LHCN-M2 (cell line): ENCODE data around the gene SPECC1. TPM values are rescaled to one million over a fixed set of nuclear protein-coding genes. Genes with fewer than 3 reads are reported as not detected.
A peak's percentile ranks its signal among the peaks of the same experiment; 100 is the strongest.
"Not testable (repeated sequence)": the region's sequence is repeated elsewhere in the genome, so short reads cannot be mapped to it uniquely, and the experiment has no call there.

Experiments
- DNase-seq: peaks from one replicate; pipeline ENCODE4 v3.0.0-alpha.2; 2012; ENCODE audit warnings: low read depth
- total RNA-seq: library from RNA; depleted of rRNA; stranded (reverse); fragments of >200 nt; gene quantifications from 2 replicates; pipeline ENCODE4 v1.2.3, GENCODE V29; 2014

SPECC1 gene
- total RNA-seq, 1 experiment from 2014 or later, result 19.9 TPM

DNA sequence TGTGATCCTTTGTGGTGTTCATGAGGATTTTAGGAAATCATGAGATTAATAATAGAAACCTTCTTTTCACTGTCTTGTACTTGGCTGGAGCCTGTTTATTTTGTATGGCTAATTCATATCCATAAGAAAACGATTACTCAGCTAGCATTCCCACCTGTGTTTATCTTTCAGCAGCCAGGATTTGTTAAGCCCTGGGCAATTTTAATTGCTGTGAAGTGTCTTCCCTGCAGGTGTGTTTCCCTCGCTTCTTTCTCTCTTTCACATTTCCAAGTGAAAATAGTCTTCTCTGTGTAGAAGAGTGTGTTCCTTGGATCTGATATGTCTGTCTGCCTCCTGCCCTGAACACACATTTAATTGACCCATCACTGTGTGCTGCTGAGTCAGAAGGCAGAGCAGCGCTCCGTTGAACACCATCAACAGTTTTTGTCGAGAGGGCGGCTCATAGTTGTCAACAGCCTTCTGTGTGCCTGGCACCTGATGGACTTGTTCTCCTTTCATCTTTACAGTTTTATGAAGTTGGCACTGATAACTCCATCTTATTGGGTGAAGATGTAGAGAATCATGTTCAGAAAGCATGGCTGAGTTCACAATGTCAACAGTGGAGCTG is 83.2 kb downstream of the SPECC1 start:
- no peak for DNase-seq

DNA sequence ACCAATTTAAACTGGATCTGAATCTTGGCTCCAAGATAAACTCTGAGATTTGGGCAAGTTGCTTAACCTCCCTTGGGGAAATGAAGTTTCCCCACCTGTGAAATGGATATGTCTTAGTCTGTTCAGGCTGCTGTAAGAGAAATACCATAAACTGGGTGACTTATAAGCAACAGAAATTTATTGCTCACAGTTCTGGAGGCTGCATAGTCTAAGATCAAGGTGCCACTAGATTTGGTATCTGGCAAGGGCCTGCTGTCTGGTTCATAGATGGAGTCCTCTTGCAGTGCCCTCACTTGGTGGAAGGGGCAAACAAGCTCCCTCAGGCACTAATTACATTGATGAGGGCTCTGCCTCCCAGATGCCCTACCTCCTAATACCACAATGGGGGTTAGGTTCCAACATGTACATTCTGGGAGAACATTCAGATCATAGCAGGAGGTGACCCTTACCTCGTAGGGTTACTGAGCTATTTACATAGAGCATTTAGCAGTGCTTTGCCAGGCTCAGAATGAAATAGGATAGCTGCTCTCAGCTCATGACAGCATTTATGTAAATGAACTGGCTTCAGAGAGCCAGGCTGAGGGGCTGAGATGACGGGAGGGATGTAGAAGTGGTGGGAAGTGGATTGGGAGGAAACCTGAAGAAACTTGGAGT is 83.9 kb downstream of the SPECC1 start:
- no peak for DNase-seq

DNA sequence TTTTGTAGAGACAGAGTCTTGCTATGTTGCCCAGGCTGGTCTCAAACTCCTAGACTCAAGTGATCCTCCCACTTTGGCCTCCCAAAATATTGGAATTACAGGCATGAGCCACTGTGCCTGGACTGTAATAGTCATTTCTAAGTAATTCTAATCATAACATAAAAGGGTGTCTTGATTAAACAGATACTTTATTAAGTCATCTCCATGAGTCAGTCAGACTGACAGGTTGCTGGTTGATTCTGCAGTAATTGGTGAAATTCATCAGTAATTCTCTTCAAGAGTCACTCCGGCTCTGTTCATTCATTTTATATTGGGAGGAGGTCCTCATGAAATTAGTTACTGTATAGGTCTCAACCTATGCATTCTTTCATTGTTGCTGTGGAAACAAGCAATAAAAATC is 85.6 kb downstream of the SPECC1 start:
- no peak for DNase-seq

DNA sequence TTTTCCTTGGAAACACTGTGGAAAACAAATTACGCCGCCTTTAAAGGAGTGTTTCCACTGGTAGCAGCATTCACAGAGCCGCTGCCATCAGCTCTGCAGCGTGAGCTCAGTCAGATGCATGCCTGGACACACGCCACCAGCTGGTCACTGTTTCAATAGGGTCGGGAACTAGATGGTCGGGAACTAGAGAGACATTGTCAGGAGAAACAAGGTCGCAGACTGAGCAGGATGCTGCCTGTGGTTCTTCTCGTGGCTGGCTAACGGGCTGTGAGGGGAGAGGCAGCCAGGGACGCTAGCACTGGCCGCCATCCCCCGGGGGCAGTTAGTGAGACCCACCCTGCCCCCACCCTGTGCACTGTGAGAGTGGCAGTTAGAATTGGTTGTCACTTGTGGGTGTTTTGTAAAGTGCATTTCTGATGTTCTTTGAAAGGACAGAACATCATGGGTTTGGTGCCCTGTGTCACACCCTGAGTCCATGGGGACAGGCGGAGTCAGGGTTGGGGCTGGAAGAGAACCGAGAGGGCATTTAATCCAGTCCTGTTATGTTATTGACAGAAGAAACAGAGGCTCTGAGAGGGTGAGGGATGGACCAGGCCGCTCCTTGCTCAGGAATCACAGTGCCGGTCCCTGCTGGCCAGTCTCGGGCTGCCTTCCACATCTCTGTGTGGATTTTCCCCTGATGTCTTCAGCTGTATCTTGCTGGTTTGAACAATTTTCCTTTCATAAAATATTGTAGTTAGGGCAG is 86.3 kb downstream of the SPECC1 start:
- DNase-seq, result peak; percentile 38

DNA sequence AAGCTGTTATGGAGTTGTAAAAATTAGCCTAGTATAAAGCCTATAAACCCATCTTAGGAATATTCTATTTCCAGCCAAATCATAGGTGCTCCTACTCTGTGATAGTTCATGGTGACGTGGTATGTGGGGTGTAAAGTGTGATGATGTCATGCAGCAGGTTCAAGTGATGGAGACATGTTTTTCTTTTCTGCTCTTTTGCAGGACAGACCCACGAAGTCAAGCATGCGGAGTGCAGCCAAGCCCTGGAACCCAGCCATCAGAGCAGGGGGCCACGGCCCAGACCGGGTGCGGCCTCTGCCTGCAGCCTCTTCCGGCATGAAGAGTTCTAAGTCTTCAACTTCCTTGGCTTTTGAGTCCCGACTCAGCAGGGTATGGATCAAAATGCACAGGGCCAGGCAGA is 87.3 kb downstream of the SPECC1 start:
- no peak for DNase-seq

DNA sequence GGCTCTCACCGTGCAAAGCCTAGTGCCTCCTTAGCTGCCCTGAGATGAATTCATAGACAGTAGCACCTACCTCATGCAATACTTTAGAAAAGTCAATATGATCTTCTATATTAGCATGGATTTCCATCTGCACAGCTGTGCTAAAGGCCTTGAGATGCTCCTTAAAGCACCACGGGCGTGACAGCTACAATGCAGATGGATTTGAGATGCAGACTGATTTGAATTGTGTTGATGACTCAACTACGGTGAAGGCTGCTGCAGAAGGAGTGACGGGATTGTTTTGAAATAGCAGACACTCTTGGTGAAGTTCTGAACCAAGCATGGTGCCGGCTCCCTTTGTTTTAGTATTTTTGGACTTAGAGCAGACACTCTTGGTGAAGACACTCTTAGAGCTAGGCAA is 88.2 kb downstream of the SPECC1 start:
- no peak for DNase-seq

DNA sequence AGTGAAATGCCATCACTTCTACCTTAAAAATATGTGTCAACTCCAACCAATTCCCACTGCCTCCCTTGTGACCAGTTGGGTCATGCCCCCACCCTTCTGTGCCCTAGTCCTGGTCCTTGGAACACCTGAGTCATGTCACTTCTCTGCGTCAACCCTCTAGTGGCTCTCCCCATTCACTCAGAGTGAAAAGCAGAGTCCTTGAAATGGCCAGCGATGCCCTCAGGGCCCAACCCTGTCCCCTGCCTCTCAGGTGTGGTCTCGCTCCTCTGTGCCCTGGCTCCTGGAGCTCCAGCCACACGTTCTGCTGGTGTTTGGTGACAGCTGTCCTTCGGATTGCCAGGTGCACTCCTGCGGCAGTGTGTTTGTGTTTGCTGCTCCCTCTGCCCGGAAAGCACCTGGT is 89.2 kb downstream of the SPECC1 start:
- no peak for DNase-seq

DNA sequence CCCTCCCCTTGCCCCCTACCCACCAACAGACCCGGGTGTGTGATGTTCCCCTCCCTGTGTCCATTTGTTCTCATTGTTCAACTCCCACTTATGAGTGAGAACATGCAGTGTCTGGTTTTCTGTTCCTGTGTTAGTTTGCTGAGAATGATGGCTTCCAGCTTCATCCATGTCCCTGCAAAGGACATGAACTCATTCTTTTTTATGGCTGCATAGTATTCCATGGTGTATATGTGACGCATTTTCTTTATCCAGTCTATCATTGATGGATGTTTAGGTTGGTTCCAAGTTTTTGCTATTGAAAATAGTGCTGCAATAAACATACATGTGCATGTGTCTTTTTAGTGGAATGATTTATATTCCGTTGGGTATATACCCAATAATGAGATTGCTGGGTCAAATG is 91.6 kb downstream of the SPECC1 start:
- not testable (repeated sequence) for DNase-seq

DNA sequence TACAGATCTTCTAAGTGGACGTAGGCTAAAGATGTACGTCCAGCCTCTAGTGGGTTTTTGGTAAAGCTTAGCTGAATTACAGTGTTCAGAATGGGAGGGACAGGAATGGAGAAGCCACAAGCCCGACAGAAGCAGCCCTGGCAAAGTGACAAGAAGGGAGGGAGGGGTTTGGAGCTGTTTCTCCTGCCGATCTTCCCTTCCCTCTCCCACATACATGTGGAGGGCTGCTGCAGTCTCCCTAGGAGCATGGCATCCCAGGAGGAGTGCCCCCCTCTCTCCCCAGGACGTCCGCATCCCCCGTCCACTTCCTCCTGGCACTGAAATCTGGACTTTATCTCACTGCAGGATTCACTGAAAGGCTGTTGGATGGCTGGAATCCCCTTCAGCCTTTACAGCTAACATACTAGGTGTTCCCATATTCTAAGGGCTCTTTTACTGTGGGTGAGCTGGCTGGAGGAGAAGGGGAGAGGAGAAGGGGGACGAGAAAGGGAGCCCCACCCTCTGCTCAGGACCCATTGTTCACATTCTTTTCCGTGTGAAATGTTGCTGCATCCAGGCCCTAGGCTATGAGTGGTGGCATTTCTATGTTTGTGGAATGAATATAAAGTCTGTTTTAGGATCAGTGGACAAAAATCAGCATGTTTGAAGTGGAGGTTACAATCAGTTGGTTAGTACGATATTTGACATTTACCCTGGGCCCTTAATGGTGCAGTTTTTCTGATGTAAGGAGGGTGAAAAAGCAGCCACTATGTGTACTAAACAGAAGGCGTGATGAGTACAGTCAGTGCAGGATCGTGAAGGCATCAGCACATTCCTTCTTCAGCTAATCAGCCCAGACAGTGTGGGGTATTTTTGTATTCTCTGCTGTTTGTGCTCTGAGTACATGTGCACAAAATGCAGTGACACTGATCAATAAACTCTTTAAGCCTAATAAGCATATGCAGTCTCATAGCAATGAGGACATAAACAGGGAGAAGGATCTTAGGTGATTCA is 94.6 kb downstream of the SPECC1 start:
- no peak for DNase-seq

DNA sequence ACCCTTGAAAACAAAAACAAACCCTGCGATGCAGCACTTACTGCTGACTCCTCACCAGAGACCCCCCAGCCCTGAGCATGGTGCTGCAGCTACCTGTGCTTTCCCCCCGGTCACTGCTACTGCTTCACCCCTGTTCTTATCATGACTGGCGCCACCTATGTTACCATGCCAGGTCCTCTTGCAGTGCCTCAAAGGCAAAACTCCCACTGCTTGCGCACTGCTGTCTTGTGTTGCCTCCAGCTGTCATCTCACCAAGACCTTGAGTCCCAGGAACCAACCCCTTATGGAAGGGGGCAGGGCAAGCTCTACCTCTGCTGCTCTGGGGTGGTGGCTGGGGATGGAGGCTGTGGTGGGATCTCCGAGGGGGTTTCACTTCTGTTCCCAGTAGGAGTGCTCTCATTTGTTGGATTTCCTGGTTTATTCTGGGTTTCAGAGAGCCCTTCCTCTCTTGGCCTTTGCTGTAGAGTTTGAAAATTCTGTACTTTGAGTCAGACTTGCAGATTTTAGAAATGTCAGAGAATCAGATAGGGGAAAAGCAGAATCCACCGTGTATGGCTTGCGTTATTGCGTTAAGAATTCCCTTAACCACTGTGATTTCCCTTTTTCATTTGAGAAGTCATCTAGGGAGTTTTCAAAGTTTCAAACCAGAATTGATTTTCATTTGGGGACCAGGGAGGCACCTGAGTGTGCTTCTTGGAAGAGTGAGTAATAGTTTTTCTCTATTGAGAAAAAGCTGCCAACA is 96.6 kb downstream of the SPECC1 start:
- DNase-seq, result no peak

DNA sequence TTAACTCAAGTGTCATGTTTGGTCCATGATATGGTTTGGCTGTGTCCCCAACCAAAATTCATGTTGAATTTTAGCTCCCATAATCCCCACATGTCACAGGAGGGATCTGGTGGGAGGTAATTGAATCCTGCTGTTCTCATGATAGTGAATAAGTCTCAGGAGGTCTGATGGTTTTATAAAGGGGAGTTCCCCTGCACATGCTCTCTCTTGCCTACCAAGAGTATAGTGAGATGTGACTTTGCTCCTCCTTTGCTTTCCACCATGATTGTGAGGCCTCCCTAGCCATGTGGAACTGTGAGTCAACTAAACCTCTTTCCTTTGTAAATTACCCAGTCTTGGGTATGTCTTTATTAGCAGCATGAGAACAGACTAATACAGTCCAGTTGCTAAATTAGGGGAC is 97.3 kb downstream of the SPECC1 start:
- not testable (repeated sequence) for DNase-seq

DNA sequence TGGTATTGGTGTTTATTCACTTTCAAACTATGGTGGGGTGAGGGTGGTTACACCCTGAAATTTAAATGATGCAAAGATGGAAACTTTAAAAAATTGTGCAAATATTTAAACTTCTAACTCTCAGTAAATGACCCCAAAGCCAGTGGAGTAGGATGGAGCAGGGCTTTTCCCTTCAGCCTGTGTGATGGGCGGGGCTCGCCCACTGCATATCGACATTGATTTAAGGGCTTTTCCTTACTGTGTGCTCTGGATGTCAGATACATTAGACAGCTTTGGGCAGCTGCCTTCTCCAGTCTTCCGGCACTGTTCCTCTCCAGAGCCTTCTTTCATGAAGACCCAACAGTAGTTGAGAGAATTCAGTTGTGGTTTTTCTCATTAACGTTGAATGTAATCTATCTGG is 99.9 kb downstream of the SPECC1 start:
- DNase-seq, result no peak

DNA sequence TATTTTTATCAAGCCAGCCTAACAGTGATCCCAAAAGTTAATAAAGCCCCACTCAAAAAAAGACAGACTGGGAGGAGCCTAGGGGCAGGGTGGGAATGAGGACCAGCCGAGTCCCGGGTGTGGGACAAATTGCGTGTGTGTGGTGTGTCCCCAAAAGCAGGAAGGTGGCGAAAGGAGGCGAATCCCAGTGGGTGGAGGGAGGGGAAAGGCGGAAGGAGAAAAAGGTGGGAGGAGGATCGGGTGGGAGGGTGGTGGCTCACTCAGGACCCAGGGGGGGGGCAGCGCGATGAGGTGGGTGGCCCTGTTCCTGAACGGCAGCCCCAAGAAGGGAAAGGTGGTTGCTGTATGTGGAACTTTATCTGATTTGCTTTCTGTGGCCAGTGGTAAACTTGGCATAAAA is 102.4 kb downstream of the SPECC1 start:
- no peak for DNase-seq

DNA sequence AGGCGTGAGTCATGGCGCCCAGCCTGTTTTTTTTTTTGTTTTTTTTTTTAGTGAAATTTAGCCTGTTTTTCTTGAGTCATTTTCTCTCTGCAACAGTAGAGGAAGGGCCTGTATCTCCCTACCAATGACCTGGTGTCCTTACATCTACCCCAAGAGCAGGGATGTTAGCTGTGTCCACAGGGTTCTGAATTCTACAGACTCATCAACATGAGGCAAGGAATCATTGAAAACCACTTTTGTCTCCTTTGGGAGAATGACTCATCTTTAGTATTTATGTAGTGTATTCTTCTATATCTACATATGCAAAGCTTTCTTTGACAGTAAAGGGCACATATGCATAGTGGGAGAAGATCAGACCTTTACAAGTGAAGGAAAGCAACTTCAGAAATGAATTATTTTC is 105.3 kb downstream of the SPECC1 start:
- peak; percentile 35 for DNase-seq

DNA sequence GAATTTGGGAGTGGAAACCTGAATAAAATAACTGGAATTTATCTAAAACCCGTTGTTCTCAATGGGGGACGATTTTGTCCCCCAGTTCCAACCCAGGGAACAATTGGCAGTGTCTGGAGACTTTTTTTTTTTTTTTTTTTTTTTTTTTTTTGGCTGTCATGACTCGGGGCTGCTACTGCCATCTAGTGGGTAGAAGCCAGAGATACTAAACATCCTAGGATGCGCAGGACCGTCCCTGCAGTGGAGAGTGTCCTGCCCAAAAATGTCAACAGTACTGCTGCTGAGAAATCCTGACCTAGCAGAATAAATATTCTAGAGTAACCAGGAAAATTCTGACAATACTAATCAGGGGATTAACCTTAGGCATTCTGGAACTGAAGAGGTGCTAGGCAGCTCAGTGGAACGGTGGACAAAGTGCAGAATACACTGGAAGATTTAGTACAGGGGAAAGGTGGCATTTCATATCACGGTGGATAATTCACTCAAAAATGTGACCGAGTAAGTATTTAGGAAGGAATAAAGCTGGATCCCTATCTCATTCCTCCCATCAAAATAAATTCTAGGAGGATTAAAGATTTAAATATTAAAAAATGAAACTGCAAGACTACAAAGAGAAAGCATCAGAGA is 107.6 kb downstream of the SPECC1 start:
- peak; percentile 38 for DNase-seq

DNA sequence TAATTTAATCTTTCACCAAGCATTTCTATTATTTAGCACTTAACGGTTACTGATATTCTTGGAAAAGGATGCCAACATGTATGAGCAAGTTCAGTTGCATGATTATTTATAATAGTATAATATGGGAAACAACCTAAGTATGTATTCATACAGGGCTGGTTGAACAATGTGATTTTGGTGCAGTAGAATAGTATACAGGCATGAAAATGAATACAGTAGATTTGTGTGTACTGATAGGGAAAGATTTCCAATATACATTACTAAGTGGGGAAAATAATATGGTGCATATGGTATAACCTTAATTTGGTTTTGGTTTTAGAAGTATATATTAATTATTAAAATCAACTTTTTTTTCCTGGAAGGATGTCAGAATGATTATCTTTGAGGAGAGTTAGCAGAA is 109.1 kb downstream of the SPECC1 start:
- no peak for DNase-seq

DNA sequence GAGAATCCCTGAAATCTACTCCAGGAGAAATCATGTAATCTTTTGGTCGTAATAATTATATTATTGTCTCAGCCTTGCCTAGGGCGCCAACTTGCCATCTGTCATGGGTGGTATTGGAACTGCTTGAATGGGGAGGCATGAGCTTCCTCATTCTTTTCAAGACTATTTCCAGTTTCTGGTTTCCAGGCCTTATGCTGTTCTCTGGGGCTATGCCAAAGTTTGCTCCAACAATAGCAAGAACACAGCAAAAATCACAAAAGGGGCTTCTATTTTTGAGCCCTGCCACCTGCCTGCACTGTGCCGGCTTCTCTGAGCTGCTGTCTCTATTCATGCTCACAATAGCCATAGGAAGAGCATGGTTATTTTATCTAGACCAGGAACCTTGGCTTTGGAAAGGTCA is 111.7 kb downstream of the SPECC1 start:
- DNase-seq, result no peak

DNA sequence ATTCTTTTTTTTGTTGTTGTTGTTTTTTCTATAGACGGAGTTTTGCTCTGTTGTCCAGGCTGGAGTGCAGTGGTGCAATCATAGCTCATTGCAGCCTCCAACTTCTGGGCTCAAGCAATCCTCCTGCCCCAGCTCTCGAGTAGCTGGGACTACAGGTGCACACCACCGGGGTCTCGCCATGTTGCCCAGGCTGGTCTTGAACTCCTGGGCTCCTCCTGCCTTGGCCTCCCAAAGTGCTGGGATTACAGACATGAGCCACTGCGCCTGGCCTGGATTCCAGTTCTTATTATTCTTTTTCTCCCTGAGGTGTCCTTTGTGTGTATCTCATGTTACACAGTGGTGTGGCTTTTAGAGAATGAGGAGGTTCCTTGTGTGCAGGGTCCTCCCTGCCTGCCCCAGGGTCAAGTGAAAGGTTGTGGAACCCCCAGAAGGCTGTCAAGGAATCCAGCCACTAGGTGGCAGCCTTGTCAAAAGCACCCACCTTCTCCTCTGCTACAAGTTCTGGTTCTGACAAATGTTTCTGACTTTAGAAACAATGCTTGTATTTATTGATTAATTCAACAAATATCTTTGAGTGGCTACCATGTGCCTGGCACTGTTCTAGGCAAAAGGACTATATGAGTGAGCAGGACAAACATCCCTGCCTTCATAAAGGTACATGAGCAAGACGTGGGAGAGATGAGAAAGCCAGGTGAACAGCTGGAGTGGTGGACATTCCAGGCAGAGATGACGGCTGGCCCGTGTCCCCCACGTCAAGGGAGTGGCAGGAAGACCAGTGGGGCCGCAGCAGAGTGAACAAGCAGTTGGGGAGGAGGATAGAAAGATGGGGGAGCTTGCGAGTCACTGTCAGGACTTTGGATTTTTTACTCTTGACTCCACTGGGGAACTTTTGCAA is 112.4 kb downstream of the SPECC1 start:
- DNase-seq, result peak; percentile 59

DNA sequence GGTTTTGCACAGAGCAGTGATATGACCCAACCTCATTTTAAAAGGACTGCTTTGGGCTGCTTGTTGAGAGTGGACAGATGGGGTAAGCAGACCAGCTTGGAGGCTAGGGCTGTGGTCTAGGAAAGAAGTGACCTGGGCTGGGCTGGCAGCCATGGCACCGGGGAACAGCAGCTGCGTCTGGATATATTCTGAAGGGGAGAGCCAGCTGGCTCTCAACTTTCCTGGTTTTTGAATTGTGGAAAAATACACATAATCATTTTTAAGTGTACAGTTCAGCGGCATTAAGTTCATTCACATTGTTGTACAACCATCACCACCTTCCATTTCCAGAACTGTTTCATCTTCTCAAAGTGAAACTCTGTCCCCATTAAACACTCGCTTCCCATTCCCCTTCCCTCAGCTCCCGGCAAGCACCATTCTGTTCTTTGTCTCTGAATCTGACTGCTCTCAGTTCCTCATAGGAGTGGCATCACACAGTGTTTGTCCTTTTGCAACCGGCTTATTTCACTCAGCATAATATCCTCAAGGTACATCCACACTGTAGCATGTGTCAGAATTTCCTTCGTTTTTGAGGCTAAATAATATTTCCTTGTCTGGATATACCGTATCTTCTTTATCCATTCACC is 113.2 kb downstream of the SPECC1 start:
- peak; percentile 53 for DNase-seq
